MM.1S (cell line): ENCODE measurements around the gene CAPS.

ENCODE experiments used
- CTCF ChIP-seq: fragments of 300-600 bp; sonication (generic); IDR thresholded peaks from 2 replicates; pipeline ENCODE4 v1.5.1; 2016; ENCODE audit warnings: antibody characterized with exemption, low read length, mixed read lengths
- EZH2phosphoT487 ChIP-seq: fragments of 300-600 bp; sonication (generic); IDR thresholded peaks from 2 replicates; pipeline ENCODE4 v1.6.1; 2018; ENCODE audit warnings: antibody characterized with exemption, low read length

GRCh38 chr19:5956323-5956722, 42.3 kb downstream of the CAPS start:
- no peak for TF ChIP-seq CTCF
- no peak for TF ChIP-seq EZH2phosphoT487
